ENCODE results near the gene CGB8.

Gene CGB8

DNA sequence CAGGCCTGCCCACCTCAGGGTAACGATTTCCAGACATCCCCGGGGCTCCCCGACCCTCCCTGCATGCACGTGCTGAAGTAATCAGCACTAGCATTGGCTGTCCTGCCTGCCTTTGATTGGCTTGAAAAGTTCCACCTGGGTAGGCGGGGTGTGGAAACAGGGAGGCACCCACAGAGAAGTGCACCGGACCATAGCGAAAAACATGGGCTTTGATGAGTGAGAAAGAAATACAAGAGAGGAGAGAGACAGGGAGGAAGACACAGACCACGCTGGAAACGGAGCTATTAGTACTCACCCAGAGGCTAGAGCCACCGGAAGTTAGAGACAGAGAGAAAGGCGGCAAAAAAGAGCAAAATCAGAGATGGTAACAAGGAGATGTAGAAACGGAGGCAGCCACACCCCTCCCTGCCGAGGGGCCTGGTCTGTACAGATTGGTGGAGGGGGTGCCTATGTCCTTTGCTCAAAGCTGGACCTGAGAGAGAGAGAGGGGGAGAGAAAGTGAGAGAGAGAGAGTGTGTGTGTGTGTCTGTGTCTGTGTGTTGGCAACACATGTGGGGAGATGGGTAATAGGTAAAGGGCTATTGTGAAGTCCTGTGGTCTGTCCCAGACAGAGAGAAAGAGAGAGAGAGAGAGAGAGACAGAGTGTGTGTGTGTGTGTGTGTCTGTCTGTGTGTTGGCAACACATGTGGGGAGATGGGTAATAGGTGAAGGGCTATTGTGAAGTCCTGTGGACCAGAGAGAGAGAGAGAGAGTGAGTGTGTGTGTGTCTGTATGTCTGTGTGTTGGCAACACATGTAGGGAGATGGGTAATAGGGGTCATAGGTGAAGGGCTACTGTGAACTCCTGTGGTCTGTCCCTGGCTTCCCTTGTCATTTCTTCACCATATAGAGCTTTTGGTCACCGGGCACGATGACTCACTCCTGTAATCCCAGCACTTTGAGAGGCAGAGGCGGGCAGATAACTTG lies 27.7 kb downstream of the CGB8 start (continued):
- TF ChIP-seq, protein P1, sequence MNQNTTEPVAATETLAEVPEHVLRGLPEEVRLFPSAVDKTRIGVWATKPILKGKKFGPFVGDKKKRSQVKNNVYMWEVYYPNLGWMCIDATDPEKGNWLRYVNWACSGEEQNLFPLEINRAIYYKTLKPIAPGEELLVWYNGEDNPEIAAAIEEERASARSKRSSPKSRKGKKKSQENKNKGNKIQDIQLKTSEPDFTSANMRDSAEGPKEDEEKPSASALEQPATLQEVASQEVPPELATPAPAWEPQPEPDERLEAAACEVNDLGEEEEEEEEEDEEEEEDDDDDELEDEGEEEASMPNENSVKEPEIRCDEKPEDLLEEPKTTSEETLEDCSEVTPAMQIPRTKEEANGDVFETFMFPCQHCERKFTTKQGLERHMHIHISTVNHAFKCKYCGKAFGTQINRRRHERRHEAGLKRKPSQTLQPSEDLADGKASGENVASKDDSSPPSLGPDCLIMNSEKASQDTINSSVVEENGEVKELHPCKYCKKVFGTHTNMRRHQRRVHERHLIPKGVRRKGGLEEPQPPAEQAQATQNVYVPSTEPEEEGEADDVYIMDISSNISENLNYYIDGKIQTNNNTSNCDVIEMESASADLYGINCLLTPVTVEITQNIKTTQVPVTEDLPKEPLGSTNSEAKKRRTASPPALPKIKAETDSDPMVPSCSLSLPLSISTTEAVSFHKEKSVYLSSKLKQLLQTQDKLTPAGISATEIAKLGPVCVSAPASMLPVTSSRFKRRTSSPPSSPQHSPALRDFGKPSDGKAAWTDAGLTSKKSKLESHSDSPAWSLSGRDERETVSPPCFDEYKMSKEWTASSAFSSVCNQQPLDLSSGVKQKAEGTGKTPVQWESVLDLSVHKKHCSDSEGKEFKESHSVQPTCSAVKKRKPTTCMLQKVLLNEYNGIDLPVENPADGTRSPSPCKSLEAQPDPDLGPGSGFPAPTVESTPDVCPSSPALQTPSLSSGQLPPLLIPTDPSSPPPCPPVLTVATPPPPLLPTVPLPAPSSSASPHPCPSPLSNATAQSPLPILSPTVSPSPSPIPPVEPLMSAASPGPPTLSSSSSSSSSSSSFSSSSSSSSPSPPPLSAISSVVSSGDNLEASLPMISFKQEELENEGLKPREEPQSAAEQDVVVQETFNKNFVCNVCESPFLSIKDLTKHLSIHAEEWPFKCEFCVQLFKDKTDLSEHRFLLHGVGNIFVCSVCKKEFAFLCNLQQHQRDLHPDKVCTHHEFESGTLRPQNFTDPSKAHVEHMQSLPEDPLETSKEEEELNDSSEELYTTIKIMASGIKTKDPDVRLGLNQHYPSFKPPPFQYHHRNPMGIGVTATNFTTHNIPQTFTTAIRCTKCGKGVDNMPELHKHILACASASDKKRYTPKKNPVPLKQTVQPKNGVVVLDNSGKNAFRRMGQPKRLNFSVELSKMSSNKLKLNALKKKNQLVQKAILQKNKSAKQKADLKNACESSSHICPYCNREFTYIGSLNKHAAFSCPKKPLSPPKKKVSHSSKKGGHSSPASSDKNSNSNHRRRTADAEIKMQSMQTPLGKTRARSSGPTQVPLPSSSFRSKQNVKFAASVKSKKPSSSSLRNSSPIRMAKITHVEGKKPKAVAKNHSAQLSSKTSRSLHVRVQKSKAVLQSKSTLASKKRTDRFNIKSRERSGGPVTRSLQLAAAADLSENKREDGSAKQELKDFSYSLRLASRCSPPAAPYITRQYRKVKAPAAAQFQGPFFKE (tag by site-specific recombination; IDR thresholded peaks at IDR 0.05; ENCODE audit: borderline replicate concordance), result no peak
- TF ChIP-seq, protein P2, sequence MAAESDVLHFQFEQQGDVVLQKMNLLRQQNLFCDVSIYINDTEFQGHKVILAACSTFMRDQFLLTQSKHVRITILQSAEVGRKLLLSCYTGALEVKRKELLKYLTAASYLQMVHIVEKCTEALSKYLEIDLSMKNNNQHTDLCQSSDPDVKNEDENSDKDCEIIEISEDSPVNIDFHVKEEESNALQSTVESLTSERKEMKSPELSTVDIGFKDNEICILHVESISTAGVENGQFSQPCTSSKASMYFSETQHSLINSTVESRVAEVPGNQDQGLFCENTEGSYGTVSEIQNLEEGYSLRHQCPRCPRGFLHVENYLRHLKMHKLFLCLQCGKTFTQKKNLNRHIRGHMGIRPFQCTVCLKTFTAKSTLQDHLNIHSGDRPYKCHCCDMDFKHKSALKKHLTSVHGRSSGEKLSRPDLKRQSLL (tag by site-specific recombination; IDR thresholded peaks at IDR 0.05), result no peak; the same call in 1 of the 2 replicates
- peak; percentile 37; the same call in 1 of the 2 replicates for TF ChIP-seq ZNF76 (tag by site-specific recombination; IDR thresholded peaks at IDR 0.05; ENCODE audit: borderline replicate concordance, low read depth)
- no peak for TF ChIP-seq IKZF3 (tag by site-specific recombination; IDR thresholded peaks at IDR 0.05)
- TF ChIP-seq ZNF302 (tag by site-specific recombination; IDR thresholded peaks at IDR 0.05; ENCODE audit: low read depth), result no peak
- TF ChIP-seq KLF10 (tag by site-specific recombination; IDR thresholded peaks at IDR 0.05), result no peak
- TF ChIP-seq, protein P3, sequence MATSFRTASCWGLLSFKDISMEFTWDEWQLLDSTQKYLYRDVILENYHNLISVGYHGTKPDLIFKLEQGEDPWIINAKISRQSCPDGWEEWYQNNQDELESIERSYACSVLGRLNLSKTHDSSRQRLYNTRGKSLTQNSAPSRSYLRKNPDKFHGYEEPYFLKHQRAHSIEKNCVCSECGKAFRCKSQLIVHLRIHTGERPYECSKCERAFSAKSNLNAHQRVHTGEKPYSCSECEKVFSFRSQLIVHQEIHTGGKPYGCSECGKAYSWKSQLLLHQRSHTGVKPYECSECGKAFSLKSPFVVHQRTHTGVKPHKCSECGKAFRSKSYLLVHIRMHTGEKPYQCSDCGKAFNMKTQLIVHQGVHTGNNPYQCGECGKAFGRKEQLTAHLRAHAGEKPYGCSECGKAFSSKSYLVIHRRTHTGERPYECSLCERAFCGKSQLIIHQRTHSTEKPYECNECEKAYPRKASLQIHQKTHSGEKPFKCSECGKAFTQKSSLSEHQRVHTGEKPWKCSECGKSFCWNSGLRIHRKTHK (tag by site-specific recombination; IDR thresholded peaks at IDR 0.05), result no peak
- TF ChIP-seq ZNF146 (tag by site-specific recombination; IDR thresholded peaks at IDR 0.05), result no peak
- TF ChIP-seq, protein P4, sequence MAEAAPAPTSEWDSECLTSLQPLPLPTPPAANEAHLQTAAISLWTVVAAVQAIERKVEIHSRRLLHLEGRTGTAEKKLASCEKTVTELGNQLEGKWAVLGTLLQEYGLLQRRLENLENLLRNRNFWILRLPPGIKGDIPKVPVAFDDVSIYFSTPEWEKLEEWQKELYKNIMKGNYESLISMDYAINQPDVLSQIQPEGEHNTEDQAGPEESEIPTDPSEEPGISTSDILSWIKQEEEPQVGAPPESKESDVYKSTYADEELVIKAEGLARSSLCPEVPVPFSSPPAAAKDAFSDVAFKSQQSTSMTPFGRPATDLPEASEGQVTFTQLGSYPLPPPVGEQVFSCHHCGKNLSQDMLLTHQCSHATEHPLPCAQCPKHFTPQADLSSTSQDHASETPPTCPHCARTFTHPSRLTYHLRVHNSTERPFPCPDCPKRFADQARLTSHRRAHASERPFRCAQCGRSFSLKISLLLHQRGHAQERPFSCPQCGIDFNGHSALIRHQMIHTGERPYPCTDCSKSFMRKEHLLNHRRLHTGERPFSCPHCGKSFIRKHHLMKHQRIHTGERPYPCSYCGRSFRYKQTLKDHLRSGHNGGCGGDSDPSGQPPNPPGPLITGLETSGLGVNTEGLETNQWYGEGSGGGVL (tag by site-specific recombination; IDR thresholded peaks at IDR 0.05), result peak; percentile 87
- TF ChIP-seq, protein P5, sequence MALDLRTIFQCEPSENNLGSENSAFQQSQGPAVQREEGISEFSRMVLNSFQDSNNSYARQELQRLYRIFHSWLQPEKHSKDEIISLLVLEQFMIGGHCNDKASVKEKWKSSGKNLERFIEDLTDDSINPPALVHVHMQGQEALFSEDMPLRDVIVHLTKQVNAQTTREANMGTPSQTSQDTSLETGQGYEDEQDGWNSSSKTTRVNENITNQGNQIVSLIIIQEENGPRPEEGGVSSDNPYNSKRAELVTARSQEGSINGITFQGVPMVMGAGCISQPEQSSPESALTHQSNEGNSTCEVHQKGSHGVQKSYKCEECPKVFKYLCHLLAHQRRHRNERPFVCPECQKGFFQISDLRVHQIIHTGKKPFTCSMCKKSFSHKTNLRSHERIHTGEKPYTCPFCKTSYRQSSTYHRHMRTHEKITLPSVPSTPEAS (tag by site-specific recombination; IDR thresholded peaks at IDR 0.05), result peak; percentile 94
- TF ChIP-seq ZBTB17 (tag by site-specific recombination; IDR thresholded peaks at IDR 0.05), result peak; percentile 63
- TF ChIP-seq, protein P6, sequence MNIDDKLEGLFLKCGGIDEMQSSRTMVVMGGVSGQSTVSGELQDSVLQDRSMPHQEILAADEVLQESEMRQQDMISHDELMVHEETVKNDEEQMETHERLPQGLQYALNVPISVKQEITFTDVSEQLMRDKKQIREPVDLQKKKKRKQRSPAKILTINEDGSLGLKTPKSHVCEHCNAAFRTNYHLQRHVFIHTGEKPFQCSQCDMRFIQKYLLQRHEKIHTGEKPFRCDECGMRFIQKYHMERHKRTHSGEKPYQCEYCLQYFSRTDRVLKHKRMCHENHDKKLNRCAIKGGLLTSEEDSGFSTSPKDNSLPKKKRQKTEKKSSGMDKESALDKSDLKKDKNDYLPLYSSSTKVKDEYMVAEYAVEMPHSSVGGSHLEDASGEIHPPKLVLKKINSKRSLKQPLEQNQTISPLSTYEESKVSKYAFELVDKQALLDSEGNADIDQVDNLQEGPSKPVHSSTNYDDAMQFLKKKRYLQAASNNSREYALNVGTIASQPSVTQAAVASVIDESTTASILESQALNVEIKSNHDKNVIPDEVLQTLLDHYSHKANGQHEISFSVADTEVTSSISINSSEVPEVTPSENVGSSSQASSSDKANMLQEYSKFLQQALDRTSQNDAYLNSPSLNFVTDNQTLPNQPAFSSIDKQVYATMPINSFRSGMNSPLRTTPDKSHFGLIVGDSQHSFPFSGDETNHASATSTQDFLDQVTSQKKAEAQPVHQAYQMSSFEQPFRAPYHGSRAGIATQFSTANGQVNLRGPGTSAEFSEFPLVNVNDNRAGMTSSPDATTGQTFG (tag by site-specific recombination; IDR thresholded peaks at IDR 0.05; ENCODE audit: borderline replicate concordance), result no peak
- TF ChIP-seq ZNF133 (tag by site-specific recombination; IDR thresholded peaks at IDR 0.05), result no peak
- no peak for TF ChIP-seq ZNF121 (tag by site-specific recombination; IDR thresholded peaks at IDR 0.05)
- TF ChIP-seq ZNF777 (tag by site-specific recombination; IDR thresholded peaks at IDR 0.05; ENCODE audit: borderline replicate concordance), result peak; percentile 60; the same call in 1 of the 2 replicates
- no peak for TF ChIP-seq ZNF274 (IDR thresholded peaks at IDR 0.05; ENCODE audit: low read length)
- peak; percentile 47; the same call in 1 of the 2 replicates for TF ChIP-seq ZNF274 (tag by site-specific recombination; IDR thresholded peaks at IDR 0.05; ENCODE audit: borderline replicate concordance)
- no peak; the same call in none of the 2 replicates for TF ChIP-seq GLI4 (tag by site-specific recombination; IDR thresholded peaks at IDR 0.05)
- peak; percentile 48; the same call in 1 of the 2 replicates for TF ChIP-seq ZNF623 (tag by site-specific recombination; IDR thresholded peaks at IDR 0.05)
- TF ChIP-seq ZNF423 (tag by site-specific recombination; IDR thresholded peaks at IDR 0.05), result no peak
- TF ChIP-seq ZNF621 (tag by site-specific recombination; IDR thresholded peaks at IDR 0.05), result no peak
- TF ChIP-seq WT1 (tag by site-specific recombination; IDR thresholded peaks at IDR 0.05), result no peak
- no peak for TF ChIP-seq ZNF785 (tag by site-specific recombination; IDR thresholded peaks at IDR 0.05)
- TF ChIP-seq ZNF48 (tag by site-specific recombination; IDR thresholded peaks at IDR 0.05), result no peak
